ENCODE measurements around the gene CDC25B. TPM values are rescaled to one million over a fixed set of nuclear protein-coding genes. Genes with fewer than 3 reads are reported as not detected.

The CDC25B gene
- total and polyA plus RNA-seq, 2 of the 13 experiments (the other 11 are each of a cell fraction or from before 2014, with no cell fraction given) = 14.5 to 19.4 TPM

- TF ChIP-seq HCFC1 (IDR thresholded peaks at IDR 0.05; ENCODE audit: low read depth, low read length) (peak; percentile 49; the same call in 1 of the 2 replicates), RARG (CRISPR knock-in tag; IDR thresholded peaks at IDR 0.05; ENCODE audit: low read depth) (peak; percentile 16; the same call in 1 of the 2 replicates), ZNF550 (CRISPR knock-in tag; IDR thresholded peaks at IDR 0.05; ENCODE audit: borderline replicate concordance) (peak; percentile 86), SIN3A (IDR thresholded peaks at IDR 0.05; ENCODE audit: borderline replicate concordance, low read depth, low read length) (peak; percentile 36; the same call in 1 of the 2 replicates), RFX3 (CRISPR knock-in tag; IDR thresholded peaks at IDR 0.05) (no peak), ZBTB8A (CRISPR knock-in tag; IDR thresholded peaks at IDR 0.05; ENCODE audit: borderline replicate concordance, low read depth) (peak; percentile 25; the same call in 1 of the 2 replicates), ZNF646 (CRISPR knock-in tag; IDR thresholded peaks at IDR 0.05) (0 out of 2 replicates have a peak, but pooled peaks have one; percentile 2), ATF7 (IDR thresholded peaks at IDR 0.05) (no peak), ATF7 (CRISPR knock-in tag; IDR thresholded peaks at IDR 0.05) (no peak; the same call in 1 of the 2 replicates), ZFX (CRISPR knock-in tag; IDR thresholded peaks at IDR 0.05; ENCODE audit: low read depth) (peak; percentile 92), ZNF703 (CRISPR knock-in tag; IDR thresholded peaks at IDR 0.05; ENCODE audit: borderline replicate concordance) (no peak), KLF15 (CRISPR knock-in tag; IDR thresholded peaks at IDR 0.05; ENCODE audit: borderline replicate concordance) (peak; percentile 2), ARID2 (CRISPR knock-in tag; IDR thresholded peaks at IDR 0.05; ENCODE audit: borderline replicate concordance) (peak; percentile 99), ZNF766 (CRISPR knock-in tag; IDR thresholded peaks at IDR 0.05; ENCODE audit: borderline replicate concordance) (peak; percentile 93), ELF4 (CRISPR knock-in tag; IDR thresholded peaks at IDR 0.05; ENCODE audit: borderline replicate concordance) (peak; percentile 89; the same call in 1 of the 2 replicates), LBX2 (CRISPR knock-in tag; IDR thresholded peaks at IDR 0.05; ENCODE audit: borderline replicate concordance) (0 out of 2 replicates have a peak, but pooled peaks have one; percentile 10)
- TF ChIP-seq, protein P1, sequence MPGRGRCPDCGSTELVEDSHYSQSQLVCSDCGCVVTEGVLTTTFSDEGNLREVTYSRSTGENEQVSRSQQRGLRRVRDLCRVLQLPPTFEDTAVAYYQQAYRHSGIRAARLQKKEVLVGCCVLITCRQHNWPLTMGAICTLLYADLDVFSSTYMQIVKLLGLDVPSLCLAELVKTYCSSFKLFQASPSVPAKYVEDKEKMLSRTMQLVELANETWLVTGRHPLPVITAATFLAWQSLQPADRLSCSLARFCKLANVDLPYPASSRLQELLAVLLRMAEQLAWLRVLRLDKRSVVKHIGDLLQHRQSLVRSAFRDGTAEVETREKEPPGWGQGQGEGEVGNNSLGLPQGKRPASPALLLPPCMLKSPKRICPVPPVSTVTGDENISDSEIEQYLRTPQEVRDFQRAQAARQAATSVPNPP (CRISPR knock-in tag; IDR thresholded peaks at IDR 0.05) = peak; percentile 28; the same call in 1 of the 2 replicates
- TF ChIP-seq, protein P2, sequence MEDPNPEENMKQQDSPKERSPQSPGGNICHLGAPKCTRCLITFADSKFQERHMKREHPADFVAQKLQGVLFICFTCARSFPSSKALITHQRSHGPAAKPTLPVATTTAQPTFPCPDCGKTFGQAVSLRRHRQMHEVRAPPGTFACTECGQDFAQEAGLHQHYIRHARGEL (CRISPR knock-in tag; IDR thresholded peaks at IDR 0.05) = peak; percentile 94
Measured at GRCh38 chr20:3767427-3768341, 28.4 kb upstream of the CDC25B start, which contains the start of gene ADISSP (continued).

Measured in HepG2 (cell line).